Stimulated activated CD8-positive, alpha-beta memory T cell treated with anti-CD3 and anti-CD28 coated beads, Interleukin-15, amount 100 ng/mL, for 48 hours (primary cell): Measurements from ENCODE around the gene GCGR.
"Not testable (repeated sequence)": the region's sequence is repeated elsewhere in the genome, so short reads cannot be mapped to it uniquely, and the experiment has no call there.

Experiments
- DNase-seq, 2 donors: peaks; one replicate each; pipeline ENCODE4 v3.0.0-alpha.2; 2020; ENCODE audit warnings: low read depth in 2 of 2

GCGR gene

GRCh38 chr17:81831957-81832607 is 28.1 kb downstream of the GCGR start:
- DNase-seq = peak; percentile 36

- DNase-seq = peak; percentile 22 to 35
Measured at GRCh38 chr17:81832608-81833159, 28.7 kb downstream of the GCGR start.

- DNase-seq = peak; percentile 96
Measured at GRCh38 chr17:81833160-81833920, 29.4 kb downstream of the GCGR start, which contains the start of gene MCRIP1. MCRIP1 (minus strand) TSS chr17:81833291; CDS start chr17:81824506, 8,785 bp downstream.

GRCh38 chr17:81833921-81834830 is 30.2 kb downstream of the GCGR start:
- DNase-seq = no peak

GRCh38 chr17:81834831-81835267 is 30.9 kb downstream of the GCGR start, which contains the start of gene PPP1R27:
PPP1R27 (minus strand) TSS chr17:81835050; CDS start chr17:81834953, 97 bp downstream.
- no peak for DNase-seq

GRCh38 chr17:81837641-81838040 is 33.7 kb downstream of the GCGR start:
- no peak for DNase-seq

GRCh38 chr17:81838753-81839255 is 34.9 kb downstream of the GCGR start:
- DNase-seq = no peak

GRCh38 chr17:81839301-81839700 is 35.4 kb downstream of the GCGR start:
- no peak for DNase-seq

- DNase-seq = not testable (repeated sequence)
Measured at GRCh38 chr17:81840059-81840458, 36.1 kb downstream of the GCGR start.

GRCh38 chr17:81840826-81841778 is 37.2 kb downstream of the GCGR start:
- no peak for DNase-seq

GRCh38 chr17:81841866-81842265 is 37.9 kb downstream of the GCGR start:
- DNase-seq = no peak

GRCh38 chr17:81842378-81842724 is 38.4 kb downstream of the GCGR start:
- no peak for DNase-seq

- no peak for DNase-seq
Measured at GRCh38 chr17:81842725-81843504, 39.0 kb downstream of the GCGR start.

- DNase-seq = no peak
Measured at GRCh38 chr17:81843713-81844326, 39.9 kb downstream of the GCGR start.

- no peak for DNase-seq
Measured at GRCh38 chr17:81844327-81844851, 40.4 kb downstream of the GCGR start.

- DNase-seq = no peak
Measured at GRCh38 chr17:81844887-81845286, 40.9 kb downstream of the GCGR start.

GRCh38 chr17:81845361-81845760 is 41.4 kb downstream of the GCGR start:
- DNase-seq = no peak

- no peak for DNase-seq
Measured at GRCh38 chr17:81845881-81846742, 42.2 kb downstream of the GCGR start.
